DND-41 (cell line): ENCODE measurements around the gene LCE2B.
"Not testable (repeated sequence)": the region's sequence is repeated elsewhere in the genome, so short reads cannot be mapped to it uniquely, and the experiment has no call there.

Experiments
- EZH2 ChIP-seq: IDR thresholded peaks from 3 replicates; pipeline ENCODE4 v1.6.1; 2012; ENCODE audit warnings: borderline replicate concordance, low read depth, mild to moderate bottlenecking, moderate library complexity, low read length, inconsistent platforms; ENCODE audit not compliant: severe bottlenecking
- TF ChIP-seq, protein P1 (sequence below): IDR thresholded peaks from 2 replicates; pipeline ENCODE4 v1.5.1; 2012; ENCODE audit warnings: borderline replicate concordance, low read length, moderate library complexity, mild to moderate bottlenecking; ENCODE audit not compliant: poor library complexity, severe bottlenecking; ENCODE audit errors: extremely low read depth

DNA sequence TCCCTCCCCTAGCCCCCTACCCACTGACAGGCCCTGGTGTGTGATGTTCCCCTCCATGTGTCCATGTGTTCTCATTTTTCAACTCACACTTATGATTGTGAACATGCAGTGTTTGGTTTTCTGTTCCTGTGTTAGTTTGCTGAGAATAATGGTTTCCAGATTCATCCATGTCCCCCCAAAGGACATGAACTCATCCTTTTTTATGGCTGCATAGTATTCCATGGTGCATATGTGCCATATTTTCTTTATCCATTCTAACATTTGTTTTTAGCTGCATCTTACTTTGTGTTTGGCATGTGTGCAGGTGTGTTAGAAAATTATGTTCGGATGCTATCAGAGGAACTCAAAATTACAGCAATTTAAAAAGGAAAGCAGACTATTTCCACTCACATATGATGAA lies 19.8 kb upstream of the LCE2B start:
- TF ChIP-seq, protein P1, sequence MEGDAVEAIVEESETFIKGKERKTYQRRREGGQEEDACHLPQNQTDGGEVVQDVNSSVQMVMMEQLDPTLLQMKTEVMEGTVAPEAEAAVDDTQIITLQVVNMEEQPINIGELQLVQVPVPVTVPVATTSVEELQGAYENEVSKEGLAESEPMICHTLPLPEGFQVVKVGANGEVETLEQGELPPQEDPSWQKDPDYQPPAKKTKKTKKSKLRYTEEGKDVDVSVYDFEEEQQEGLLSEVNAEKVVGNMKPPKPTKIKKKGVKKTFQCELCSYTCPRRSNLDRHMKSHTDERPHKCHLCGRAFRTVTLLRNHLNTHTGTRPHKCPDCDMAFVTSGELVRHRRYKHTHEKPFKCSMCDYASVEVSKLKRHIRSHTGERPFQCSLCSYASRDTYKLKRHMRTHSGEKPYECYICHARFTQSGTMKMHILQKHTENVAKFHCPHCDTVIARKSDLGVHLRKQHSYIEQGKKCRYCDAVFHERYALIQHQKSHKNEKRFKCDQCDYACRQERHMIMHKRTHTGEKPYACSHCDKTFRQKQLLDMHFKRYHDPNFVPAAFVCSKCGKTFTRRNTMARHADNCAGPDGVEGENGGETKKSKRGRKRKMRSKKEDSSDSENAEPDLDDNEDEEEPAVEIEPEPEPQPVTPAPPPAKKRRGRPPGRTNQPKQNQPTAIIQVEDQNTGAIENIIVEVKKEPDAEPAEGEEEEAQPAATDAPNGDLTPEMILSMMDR = not testable (repeated sequence)
- not testable (repeated sequence) for TF ChIP-seq EZH2
